Dermis blood vessel endothelial cell (primary cell): Measurements from ENCODE around the gene WDR43. TPM values are rescaled to one million over a fixed set of nuclear protein-coding genes. Genes with fewer than 3 reads are reported as not detected.
A peak's percentile ranks its signal among the peaks of the same experiment; 100 is the strongest.

ENCODE experiments used
- DNase-seq: peaks from one replicate; pipeline ENCODE4 v3.0.0; 2010
- total RNA-seq: library from RNA; depleted of rRNA; stranded (reverse); fragments of >200 nt; gene quantifications from 2 replicates; pipeline ENCODE4 v1.2.3, GENCODE V29; 2014

Gene WDR43
- total RNA-seq, 1 donor from 2014 or later: 59.1 TPM

- no peak for DNase-seq
Measured at GRCh38 chr2:28915939-28916338, 21.5 kb downstream of the WDR43 start.

GRCh38 chr2:28926847-28927246, 32.4 kb downstream of the WDR43 start:
- no peak for DNase-seq

- peak; percentile 60 for DNase-seq
Measured at GRCh38 chr2:28927469-28927868, 33.0 kb downstream of the WDR43 start.

GRCh38 chr2:28927878-28928277, 33.4 kb downstream of the WDR43 start:
- no peak for DNase-seq

GRCh38 chr2:28929581-28929980, 35.1 kb downstream of the WDR43 start:
- no peak for DNase-seq

GRCh38 chr2:28930205-28930604, 35.7 kb downstream of the WDR43 start:
- DNase-seq: no peak

GRCh38 chr2:28934769-28935168, 40.3 kb downstream of the WDR43 start:
- DNase-seq: no peak

- no peak for DNase-seq
Measured at GRCh38 chr2:28941008-28941407, 46.5 kb downstream of the WDR43 start.

- no peak for DNase-seq
Measured at GRCh38 chr2:28944535-28945248, 50.2 kb downstream of the WDR43 start.

- no peak for DNase-seq
Measured at GRCh38 chr2:28948160-28948559, 53.7 kb downstream of the WDR43 start.

GRCh38 chr2:28949190-28949589, 54.7 kb downstream of the WDR43 start:
- no peak for DNase-seq

GRCh38 chr2:28949617-28950305, 55.3 kb downstream of the WDR43 start:
- DNase-seq: no peak

GRCh38 chr2:28950941-28951630, 56.6 kb downstream of the WDR43 start:
- no peak for DNase-seq

- no peak for DNase-seq
Measured at GRCh38 chr2:28951910-28952835, 57.7 kb downstream of the WDR43 start.

- peak; percentile 29 for DNase-seq
Measured at GRCh38 chr2:28952836-28953211, 58.4 kb downstream of the WDR43 start.

GRCh38 chr2:28955467-28955866, 61.0 kb downstream of the WDR43 start:
- no peak for DNase-seq

GRCh38 chr2:28956415-28956826, 62.0 kb downstream of the WDR43 start:
- peak; percentile 55 for DNase-seq

GRCh38 chr2:28956890-28957289, 62.4 kb downstream of the WDR43 start:
- peak; percentile 27 for DNase-seq

GRCh38 chr2:28958689-28959088, 64.2 kb downstream of the WDR43 start:
- peak; percentile 80 for DNase-seq

- DNase-seq: peak; percentile 17
Measured at GRCh38 chr2:28960401-28960800, 65.9 kb downstream of the WDR43 start.

- DNase-seq: no peak
Measured at GRCh38 chr2:28962505-28962904, 68.0 kb downstream of the WDR43 start.

GRCh38 chr2:28970464-28971160, 76.1 kb downstream of the WDR43 start:
- no peak for DNase-seq
